Caco-2 (cell line): Measurements from ENCODE around the gene CCDC102A. TPM values are rescaled to one million over a fixed set of nuclear protein-coding genes. Genes with fewer than 3 reads are reported as not detected.

ENCODE experiments used
- BruUV-seq: library from RNA; stranded (reverse); fragments of 400-500 nt; replicated peaks from 2 replicates; lab custom pipeline; 2021; lab: Mats Ljungman, UMichigan
- CTCF ChIA-PET: fragments of 300-600 bp; sonication (Branson Sonifier 250); formaldehyde crosslinking; loops from one replicate; lab custom pipeline; 2022; ENCODE audit warnings: antibody characterized with exemption; lab: Charles Lee
- POLR2A ChIA-PET: fragments of 300-600 bp; sonication (Branson Sonifier 250); formaldehyde crosslinking; loops from one replicate; lab custom pipeline; 2022; ENCODE audit warnings: antibody characterized with exemption; lab: Charles Lee
- DNase-seq, 2 experiments: peaks; one replicate each; pipeline versions ENCODE4 v3.0.0 to v3.0.0-alpha.2; 2020 to 2022
- H3K27me3 ChIP-seq: replicated peaks from 2 replicates; pipeline ENCODE4 v1.6.0; 2011; ENCODE audit warnings: low read length; ENCODE audit not compliant: control insufficient read depth, insufficient read depth
- H3K36me3 ChIP-seq: 2 replicates; pipeline ENCODE4 v1.5.1; 2011; ENCODE audit warnings: low read length; ENCODE audit not compliant: control insufficient read depth, insufficient read depth
- H3K4me1 ChIP-seq: fragments of 250-450 bp; sonication (Bioruptor Pico); 2 replicates; pipeline ENCODE4 v1.5.1; 2020; ENCODE audit warnings: mild to moderate bottlenecking
- H3K4me3 ChIP-seq: 2 replicates; pipeline ENCODE4 v1.5.1; 2011; ENCODE audit warnings: low read depth, mild to moderate bottlenecking, control low read depth, low read length
- H3K9me3 ChIP-seq: fragments of 250-450 bp; sonication (Bioruptor Pico); 2 replicates; pipeline ENCODE4 v1.5.1; 2020; ENCODE audit warnings: mild to moderate bottlenecking, moderate library complexity
- H3K27ac Mint-ChIP-seq: one replicate; pipeline ENCODE4 v1.8.0; 2022; ENCODE audit warnings: mixed read lengths; ENCODE audit not compliant: unreplicated experiment
- H3K27me3 Mint-ChIP-seq: one replicate; pipeline ENCODE4 v1.8.0; 2022; ENCODE audit warnings: mixed read lengths; ENCODE audit not compliant: insufficient read depth, unreplicated experiment
- H3K36me3 Mint-ChIP-seq: one replicate; pipeline ENCODE4 v1.8.0; 2022; ENCODE audit warnings: mild to moderate bottlenecking, mixed read lengths; ENCODE audit not compliant: insufficient read depth, unreplicated experiment
- H3K4me1 Mint-ChIP-seq: one replicate; pipeline ENCODE4 v1.8.0; 2022; ENCODE audit warnings: low read depth, mixed read lengths; ENCODE audit not compliant: unreplicated experiment
- H3K4me3 Mint-ChIP-seq: one replicate; pipeline ENCODE4 v1.8.0; 2022; ENCODE audit warnings: mild to moderate bottlenecking, moderate library complexity, mixed read lengths; ENCODE audit not compliant: unreplicated experiment
- H3K9me3 Mint-ChIP-seq: one replicate; pipeline ENCODE4 v1.8.0; 2022; ENCODE audit warnings: mixed read lengths; ENCODE audit not compliant: unreplicated experiment
- CTCF ChIP-seq, 2 experiments: fragments of 200-600 bp in 1 of 2; IDR thresholded peaks; 1 replicate in 1 of 2; 2 replicates in 1 of 2; pipeline versions ENCODE4 v1.5.1 to v1.8.0; 2011 to 2022; ENCODE audit warnings: antibody characterized with exemption in 1 of 2, control low read depth in 1 of 2, inconsistent platforms in 1 of 2, low read depth in 1 of 2, low read length in 1 of 2, mild to moderate bottlenecking in 1 of 2, moderate library complexity in 1 of 2; ENCODE audit not compliant: insufficient read depth in 1 of 2, severe bottlenecking in 1 of 2, unreplicated experiment in 1 of 2
- intact Hi-C: fragments of 100-400 bp; cut with micrococcal nuclease; formaldehyde crosslinking; loops from one replicate; pipeline ENCODE4 v1.10.0; 2022; ENCODE audit not compliant: unreplicated experiment
- total RNA-seq: library from RNA; stranded (reverse); gene quantifications from 2 replicates; pipeline ENCODE4 v1.2.3, GENCODE V29; 2022

Gene CCDC102A
- total RNA-seq, 1 experiment from 2014 or later = 11.8 TPM

GRCh38 chr16:57472665-57473060 lies 63.7 kb downstream of the CCDC102A start:
- peaks cover 7% of the 10 kb centered on the region for H3K4me1 Mint-ChIP-seq
- no peak overlapping the region for H3K4me3 ChIP-seq
- H3K9me3 Mint-ChIP-seq = no peaks in the 10 kb centered on the region
- H3K27me3 ChIP-seq = no peaks in the 10 kb centered on the region
- peaks cover 30% of the 10 kb centered on the region for H3K4me1 ChIP-seq
- H3K27ac Mint-ChIP-seq = peak overlapping the region; percentile 72
- no peak for TF ChIP-seq CTCF (IDR thresholded peaks at IDR 0.05; ENCODE audit: insufficient read depth in 1 of 2, low read depth in 1 of 2, low read length in 1 of 2, severe bottlenecking in 1 of 2, unreplicated experiment in 1 of 2)
- H3K27me3 Mint-ChIP-seq = no peaks in the 10 kb centered on the region
- ChIA-PET CTCF (interaction anchor here (1.4 kb wide), 1 partner anchor 47 kb away, joined by 3 read pairs; no protein-coding TSS in a partner anchor), POLR2A (no interaction called here)
- no peaks in the 10 kb centered on the region for H3K9me3 ChIP-seq
- no TSS peak for BruUV-seq
- H3K4me3 Mint-ChIP-seq = peak overlapping the region; percentile 35
- no peak for DNase-seq
- H3K36me3 Mint-ChIP-seq = peaks cover 75% of the 10 kb centered on the region
- intact Hi-C loops = no loop called here
- H3K36me3 ChIP-seq = peaks cover 29% of the 10 kb centered on the region

GRCh38 chr16:57471852-57472664 lies 64.3 kb downstream of the CCDC102A start:
- ChIA-PET POLR2A (interaction anchor here (1.1 kb wide), 1 partner anchor 56 kb away, joined by 9 read pairs; no protein-coding TSS in a partner anchor), CTCF (interaction anchor here (1.3 to 1.4 kb wide), 2 partner anchors 10 to 48 kb away, joined by 3 to 4 read pairs; partner anchors contain the start of gene POLR2C)
- BruUV-seq = TSS peak; percentile 32

More at GRCh38 chr16:57471852-57472664, 64.3 kb downstream of the CCDC102A start:
- H3K9me3 Mint-ChIP-seq = no peaks in the 10 kb centered on the region
- no peak for TF ChIP-seq CTCF (IDR thresholded peaks at IDR 0.05; ENCODE audit: insufficient read depth in 1 of 2, low read depth in 1 of 2, low read length in 1 of 2, severe bottlenecking in 1 of 2, unreplicated experiment in 1 of 2)
- peak overlapping the region; percentile 72 for H3K27ac Mint-ChIP-seq
- H3K4me3 Mint-ChIP-seq = peak overlapping the region; percentile 35
- no peaks in the 10 kb centered on the region for H3K27me3 ChIP-seq
- DNase-seq = peak in 1 of 2 experiments; percentile 40
- H3K4me1 ChIP-seq = peaks cover 29% of the 10 kb centered on the region
- peaks cover 80% of the 10 kb centered on the region for H3K36me3 Mint-ChIP-seq
- intact Hi-C loops = no loop called here
- no peak overlapping the region for H3K4me3 ChIP-seq
- H3K4me1 Mint-ChIP-seq = peaks cover 7% of the 10 kb centered on the region
- no peaks in the 10 kb centered on the region for H3K9me3 ChIP-seq
- no peaks in the 10 kb centered on the region for H3K27me3 Mint-ChIP-seq
- peaks cover 27% of the 10 kb centered on the region for H3K36me3 ChIP-seq
